Ureter (tissue), 1 donor: Measurements from ENCODE around the gene ANKRD26. TPM values are rescaled to one million over a fixed set of nuclear protein-coding genes. Genes with fewer than 3 reads are reported as not detected.

Source experiments
- DNase-seq: peaks from one replicate; pipeline ENCODE4 v3.0.0-alpha.2; 2020; ENCODE audit warnings: low spot score
- total RNA-seq: library from RNA; stranded (reverse); gene quantifications from one replicate; pipeline ENCODE4 v1.2.4, GENCODE V29; 2023
- donor health status: DM: yes; HTN: yes; CAD: no.

ANKRD26 gene
- total RNA-seq, 1 donor from 2014 or later, result 8.6 TPM

GRCh38 chr10:27020243-27020642 is 80.1 kb downstream of the ANKRD26 start:
- DNase-seq, result no peak

GRCh38 chr10:27019827-27020226 is 80.5 kb downstream of the ANKRD26 start:
- DNase-seq, result no peak

- DNase-seq, result no peak
Measured at GRCh38 chr10:26997610-26998009, 102.7 kb downstream of the ANKRD26 start.

- DNase-seq, result no peak
Measured at GRCh38 chr10:26994743-26995142, 105.6 kb downstream of the ANKRD26 start.

- DNase-seq, result no peak
Measured at GRCh38 chr10:26987851-26988250, 112.4 kb downstream of the ANKRD26 start.

GRCh38 chr10:26983156-26983555 is 117.1 kb downstream of the ANKRD26 start:
- no peak for DNase-seq

- no peak for DNase-seq
Measured at GRCh38 chr10:26982058-26982457, 118.2 kb downstream of the ANKRD26 start.

- DNase-seq, result no peak
Measured at GRCh38 chr10:26981232-26981824, 119.0 kb downstream of the ANKRD26 start.

- DNase-seq, result no peak
Measured at GRCh38 chr10:26978519-26978918, 121.8 kb downstream of the ANKRD26 start.

- DNase-seq, result no peak
Measured at GRCh38 chr10:26977635-26978034, 122.7 kb downstream of the ANKRD26 start.

GRCh38 chr10:26970667-26971066 is 129.6 kb downstream of the ANKRD26 start:
- no peak for DNase-seq

GRCh38 chr10:26969145-26969926 is 131.0 kb downstream of the ANKRD26 start:
- no peak for DNase-seq

GRCh38 chr10:26962835-26963234 is 137.5 kb downstream of the ANKRD26 start:
- DNase-seq, result no peak

- DNase-seq, result no peak
Measured at GRCh38 chr10:26960308-26960707, 140.0 kb downstream of the ANKRD26 start.

GRCh38 chr10:26959841-26960240 is 140.5 kb downstream of the ANKRD26 start:
- DNase-seq, result no peak

Other genes with a start within 250 kb of the ANKRD26 start
- 69.2 TPM for gene ABI1, start 239.5 kb downstream of the ANKRD26 start, total RNA-seq
- 97.8 TPM for gene YME1L1, start 53.9 kb upstream of the ANKRD26 start, total RNA-seq
- gene MASTL, start 54.9 kb upstream of the ANKRD26 start, total RNA-seq, result 12.6 TPM
- gene ACBD5, start 140.3 kb upstream of the ANKRD26 start, total RNA-seq, result 24.8 TPM